ENCODE data around the gene SLC27A1. TPM values are rescaled to one million over a fixed set of nuclear protein-coding genes. Genes with fewer than 3 reads are reported as not detected.

Gene SLC27A1
- total and polyA plus RNA-seq, 10 of the 15 experiments (the other 5 are each of a cell fraction or from before 2014, with no cell fraction given): 0.11 to 2.3 (median 1.2) TPM

GRCh38 chr19:17424743-17425365, 45.5 kb upstream of the SLC27A1 start:
- POLR2A ChIA-PET: no interaction called here
- SMC1A ChIA-PET (ENCODE audit: uncharacterized antibody, unreplicated experiment): no interaction called here
- CTCF ChIA-PET: interaction anchor here (1.1 to 1.4 kb wide), 3 partner anchors 11 to 41 kb away, joined by 3 to 4 read pairs (median 3); partner anchors contain the start of gene CCDC194
- TF ChIP-seq RAD21 (IDR thresholded peaks at IDR 0.05; ENCODE audit: insufficient read depth, low read depth, low read length) (peak; percentile 52), CTCF (IDR thresholded peaks at IDR 0.05 in 2 of 3, conservative IDR thresholded peaks at IDR 0.05 in 1 of 3; ENCODE audit: control insufficient read depth in 2 of 3, extremely low read depth in 1 of 3, insufficient read depth in 1 of 3, low read depth in 3 of 3, low read length in 3 of 3) (peak; percentile 43 to 56 (median 51)), EGR1 (IDR thresholded peaks at IDR 0.05; ENCODE audit: borderline replicate concordance in 1 of 2, low read depth in 2 of 2, low read length in 2 of 2) (peak in 1 of 2 experiments; percentile 58; a peak in 1 of 3 replicates), SKIL (IDR thresholded peaks at IDR 0.05; ENCODE audit: low read depth, poor library complexity, severe bottlenecking) (no peak)
- H2AFZ ChIP-seq (ENCODE audit: control insufficient read depth, low read depth, low read length): no peak overlapping the region; the same call in 1 of the 2 replicates
- no TSS peak for BruUV-seq (replicated peaks)
- no peaks in the 10 kb centered on the region for H3K36me3 ChIP-seq (ENCODE audit: control insufficient read depth in 2 of 2, insufficient read depth in 2 of 2, low read length in 1 of 2)
- H4K20me1 ChIP-seq (ENCODE audit: control insufficient read depth, insufficient read depth): no peaks in the 10 kb centered on the region
- H3K4me1 ChIP-seq (ENCODE audit: control insufficient read depth, insufficient read depth, low read length): peaks cover 3% of the 10 kb centered on the region; the same call in 1 of the 2 replicates
- H3K79me2 ChIP-seq (ENCODE audit: control insufficient read depth, insufficient read depth, low read length): peaks cover 2% of the 10 kb centered on the region; the same call in 1 of the 2 replicates
- ATAC-seq: peak; percentile 78
- no peak for DNase-seq (ENCODE audit: low read depth, low spot score)
- H3K27me3 ChIP-seq (replicated peaks in 1 of 2; ENCODE audit: control insufficient read depth in 2 of 2, insufficient read depth in 2 of 2, low read length in 1 of 2): no peaks in the 10 kb centered on the region
- no peak overlapping the region for H3K4me2 ChIP-seq (ENCODE audit: control insufficient read depth, insufficient read depth)
- no peak for FAIRE-seq
- no peaks in the 10 kb centered on the region for H3K9me3 ChIP-seq (replicated peaks; ENCODE audit: control insufficient read depth, insufficient read depth, low read length)
- H3K4me3 ChIP-seq: no peak overlapping the region
- in situ Hi-C loops (cut with MboI): no loop called here
- no peak overlapping the region for H3K27ac ChIP-seq (ENCODE audit: control insufficient read depth, insufficient read depth)
- 50% methylated on average over 25 of the region's 27 CpGs for WGBS (ENCODE audit: insufficient coverage, insufficient replicate concordance, low lambda C conversion rate, missing lambda C conversion rate)
- intact Hi-C loops (cut with micrococcal nuclease; ENCODE audit: unreplicated experiment): no loop called here
- no peak overlapping the region for H3K9ac ChIP-seq (ENCODE audit: control insufficient read depth, insufficient read depth, low read length)
- RAD21 ChIA-PET (ENCODE audit: unreplicated experiment): no interaction called here
